ENCODE measurements around the gene ADCY5. TPM values are rescaled to one million over a fixed set of nuclear protein-coding genes. Genes with fewer than 3 reads are reported as not detected.

Gene ADCY5
- polyA plus RNA-seq, 3 donors: not detected

- WGBS (ENCODE audit: insufficient coverage): 95% methylated on average over 3 of the region's 5 CpGs
- Mint-ChIP-seq H3K27ac (no peak overlapping the region), H3K36me3 (no peaks in the 10 kb centered on the region), H3K4me1 (no peaks in the 10 kb centered on the region), H3K4me3 (no peak overlapping the region), H3K27me3 (ENCODE audit: low read depth in 3 of 3) (peaks cover 8 to 10% (median 9%) of the 10 kb centered on the region in 3 donors), H3K9me3 (no peaks in the 10 kb centered on the region)
- DNase-seq: no peak
- Histone ChIP-seq H4K20me1 (ENCODE audit: insufficient read depth, low read length) (no peaks in the 10 kb centered on the region), H3K4me3 (replicated peaks in 1 of 3; ENCODE audit: low read depth in 2 of 3, low read length in 3 of 3) (no peak overlapping the region), H3K9ac (ENCODE audit: insufficient read depth, low read length, poor library complexity, severe bottlenecking) (no peak overlapping the region), H3K36me3 (replicated peaks in 1 of 2; ENCODE audit: control insufficient read depth in 1 of 2, insufficient read depth in 2 of 2, low read length in 2 of 2) (no peaks in the 10 kb centered on the region), H3K4me2 (replicated peaks; ENCODE audit: extremely low read depth, low read length, poor library complexity, severe bottlenecking) (no peak overlapping the region), H3K9me3 (replicated peaks in 1 of 2; ENCODE audit: control insufficient read depth in 1 of 2, insufficient read depth in 1 of 2, low read length in 2 of 2) (no peaks in the 10 kb centered on the region), H3K4me1 (ENCODE audit: control insufficient read depth in 1 of 2, insufficient read depth in 2 of 2, low read length in 2 of 2) (no peaks in the 10 kb centered on the region), H2AFZ (ENCODE audit: insufficient read depth, low read depth, low read length, poor library complexity, severe bottlenecking) (no peak overlapping the region), H3K27me3 (ENCODE audit: control insufficient read depth in 2 of 2, insufficient read depth in 2 of 2, low read length in 2 of 2) (no peaks in the 10 kb centered on the region), H3K27ac (ENCODE audit: low read depth in 1 of 2, low read length in 2 of 2) (no peak overlapping the region), H3K79me2 (ENCODE audit: insufficient read depth, low read length) (no peaks in the 10 kb centered on the region)
- TF ChIP-seq CTCF (IDR thresholded peaks at IDR 0.05): no peak
- intact Hi-C loops (cut with micrococcal nuclease): no loop called here
Observed at GRCh38 chr3:123392368-123392767, 56.5 kb downstream of the ADCY5 start.

- no peak overlapping the region for H3K9ac ChIP-seq (ENCODE audit: insufficient read depth, low read length, poor library complexity, severe bottlenecking)
- no peak overlapping the region for H2AFZ ChIP-seq (ENCODE audit: insufficient read depth, low read depth, low read length, poor library complexity, severe bottlenecking)
- no peaks in the 10 kb centered on the region for H4K20me1 ChIP-seq (ENCODE audit: insufficient read depth, low read length)
- H3K27me3 ChIP-seq (ENCODE audit: control insufficient read depth in 2 of 2, insufficient read depth in 2 of 2, low read length in 2 of 2): no peaks in the 10 kb centered on the region
- Mint-ChIP-seq H3K4me1 (no peaks in the 10 kb centered on the region), H3K36me3 (no peaks in the 10 kb centered on the region), H3K27ac (no peak overlapping the region), H3K9me3 (no peaks in the 10 kb centered on the region), H3K4me3 (no peak overlapping the region), H3K27me3 (ENCODE audit: low read depth in 3 of 3) (peaks cover 6 to 9% (median 7%) of the 10 kb centered on the region in 3 donors)
- intact Hi-C loops (cut with micrococcal nuclease): no loop called here
- H3K36me3 ChIP-seq (replicated peaks in 1 of 2; ENCODE audit: control insufficient read depth in 1 of 2, insufficient read depth in 2 of 2, low read length in 2 of 2): no peaks in the 10 kb centered on the region
- H3K4me2 ChIP-seq (replicated peaks; ENCODE audit: extremely low read depth, low read length, poor library complexity, severe bottlenecking): no peak overlapping the region
- H3K9me3 ChIP-seq (replicated peaks in 1 of 2; ENCODE audit: control insufficient read depth in 1 of 2, insufficient read depth in 1 of 2, low read length in 2 of 2): no peaks in the 10 kb centered on the region
- H3K4me3 ChIP-seq (replicated peaks in 1 of 3; ENCODE audit: low read depth in 2 of 3, low read length in 3 of 3): no peak overlapping the region
- 95% methylated on average over 7 of the region's 10 CpGs for WGBS (ENCODE audit: insufficient coverage)
- no peak for TF ChIP-seq CTCF (IDR thresholded peaks at IDR 0.05)
- H3K4me1 ChIP-seq (ENCODE audit: control insufficient read depth in 1 of 2, insufficient read depth in 2 of 2, low read length in 2 of 2): no peaks in the 10 kb centered on the region
- no peaks in the 10 kb centered on the region for H3K79me2 ChIP-seq (ENCODE audit: insufficient read depth, low read length)
- no peak for DNase-seq
- H3K27ac ChIP-seq (ENCODE audit: low read depth in 1 of 2, low read length in 2 of 2): no peak overlapping the region
Observed at GRCh38 chr3:123390865-123391600, 57.9 kb downstream of the ADCY5 start.

All from CD14-positive monocyte (primary cell).